Trophoblast cell (in vitro differentiated cells and primary cell): Measurements from ENCODE around the gene PRSS21.

Source experiments
- DNase-seq, 2 donors: peaks; one replicate each; pipeline ENCODE4 v3.0.0-alpha.2; 2016
- H2AFZ ChIP-seq: 2 replicates; pipeline ENCODE4 v1.6.1; 2013; ENCODE audit warnings: low read length, moderate library complexity, mild to moderate bottlenecking; ENCODE audit not compliant: insufficient read depth, poor library complexity
- H2AK5ac ChIP-seq: 2 replicates; pipeline ENCODE4 v1.6.1; 2013; ENCODE audit warnings: mild to moderate bottlenecking, low read length
- H2BK120ac ChIP-seq: 2 replicates; pipeline ENCODE4 v1.6.1; 2013; ENCODE audit warnings: low read length, mild to moderate bottlenecking, moderate library complexity; ENCODE audit not compliant: insufficient read depth, poor library complexity
- H2BK12ac ChIP-seq: 2 replicates; pipeline ENCODE4 v1.6.1; 2013; ENCODE audit warnings: mild to moderate bottlenecking, low read length, moderate library complexity
- H2BK5ac ChIP-seq: 2 replicates; pipeline ENCODE4 v1.6.1; 2013; ENCODE audit warnings: low read length, low read depth, moderate library complexity, mild to moderate bottlenecking; ENCODE audit not compliant: poor library complexity
- H3K14ac ChIP-seq: 2 replicates; pipeline ENCODE4 v1.6.1; 2013; ENCODE audit warnings: mild to moderate bottlenecking, low read length
- H3K18ac ChIP-seq: 2 replicates; pipeline ENCODE4 v1.6.1; 2013; ENCODE audit warnings: mild to moderate bottlenecking, low read length
- H3K23ac ChIP-seq: 2 replicates; pipeline ENCODE4 v1.6.1; 2013; ENCODE audit warnings: low read length
- H3K27ac ChIP-seq: 2 replicates; pipeline ENCODE4 v1.5.1; 2013; ENCODE audit warnings: low read depth, mild to moderate bottlenecking, inconsistent platforms, low read length, moderate library complexity
- H3K27me3 ChIP-seq: 2 replicates; pipeline ENCODE4 v1.6.1; 2013; ENCODE audit warnings: inconsistent platforms, mild to moderate bottlenecking, low read length, moderate library complexity; ENCODE audit not compliant: insufficient read depth
- H3K36me3 ChIP-seq, 2 experiments: 1 replicate in 1 of 2; 2 replicates in 1 of 2; pipeline ENCODE4 v1.6.1; 2013; ENCODE audit warnings: low read length in 2 of 2, mild to moderate bottlenecking in 2 of 2, moderate library complexity in 1 of 2; ENCODE audit not compliant: insufficient read depth in 2 of 2, control insufficient read depth in 1 of 2
- H3K4ac ChIP-seq: 2 replicates; pipeline ENCODE4 v1.6.1; 2013; ENCODE audit warnings: low read depth, mild to moderate bottlenecking, low read length, moderate library complexity
- H3K4me1 ChIP-seq, 2 experiments: 1 replicate in 1 of 2; 2 replicates in 1 of 2; pipeline ENCODE4 v1.6.1; 2013; ENCODE audit warnings: low read length in 2 of 2, mild to moderate bottlenecking in 2 of 2, moderate library complexity in 1 of 2; ENCODE audit not compliant: insufficient read depth in 2 of 2, control insufficient read depth in 1 of 2
- H3K4me2 ChIP-seq: 2 replicates; pipeline ENCODE4 v1.6.1; 2013; ENCODE audit warnings: inconsistent platforms, mild to moderate bottlenecking, low read length, moderate library complexity
- H3K4me3 ChIP-seq: 2 replicates; pipeline ENCODE4 v1.5.1; 2013; ENCODE audit warnings: mild to moderate bottlenecking, low read depth, low read length, inconsistent platforms
- H3K79me1 ChIP-seq: one replicate; pipeline ENCODE4 v1.6.1; 2013; ENCODE audit warnings: low read length
- H3K79me2 ChIP-seq: 2 replicates; pipeline ENCODE4 v1.6.1; 2013; ENCODE audit warnings: low read length, mild to moderate bottlenecking; ENCODE audit not compliant: control insufficient read depth, insufficient read depth, poor library complexity
- H3K9ac ChIP-seq: 2 replicates; pipeline ENCODE4 v1.6.1; 2013; ENCODE audit warnings: mild to moderate bottlenecking, low read length
- H3K9me3 ChIP-seq: 2 replicates; pipeline ENCODE4 v1.6.1; 2013; ENCODE audit warnings: low read depth, mild to moderate bottlenecking, control low read depth, inconsistent platforms, low read length; ENCODE audit not compliant: insufficient read depth
- H4K12ac ChIP-seq: 2 replicates; pipeline ENCODE4 v1.6.1; 2013; ENCODE audit warnings: low read depth, mild to moderate bottlenecking, low read length, moderate library complexity
- H4K8ac ChIP-seq: 2 replicates; pipeline ENCODE4 v1.6.1; 2013; ENCODE audit warnings: low read depth, mild to moderate bottlenecking, low read length, moderate library complexity
- H4K91ac ChIP-seq: one replicate; pipeline ENCODE4 v1.6.1; 2013; ENCODE audit warnings: low read depth, mild to moderate bottlenecking, low read length, moderate library complexity
- WGBS: extraction: QIAGEN DNeasy Blood & Tissue Kit; methylation state at CpG from one replicate; pipeline ENCODE4 v1.1.7; 2013; ENCODE audit warnings: missing lambda C conversion rate; ENCODE audit not compliant: insufficient read length, insufficient coverage; ENCODE audit errors: extremely low coverage; 5-methylcytosine and 5-hydroxymethylcytosine counted together

PRSS21 gene

DNA sequence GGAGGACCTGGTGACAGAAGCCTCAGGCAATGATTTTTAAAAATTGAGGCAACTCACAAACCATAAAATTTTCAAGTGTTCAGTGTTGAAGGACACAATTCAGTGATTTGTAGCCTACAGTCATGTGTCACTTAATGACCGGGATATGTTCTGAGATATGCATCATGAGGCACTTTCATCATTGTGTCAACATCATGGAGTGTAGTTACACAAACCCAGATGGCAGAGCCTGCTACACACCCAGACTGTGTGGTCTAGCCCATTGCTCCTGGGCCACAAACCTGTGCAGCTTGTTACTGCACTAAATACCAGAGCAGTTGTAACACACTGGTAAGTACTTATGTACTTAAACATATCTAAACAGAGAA lies 17.2 kb upstream of the PRSS21 start:
- H2BK12ac ChIP-seq = no peak overlapping the region
- H3K9me3 ChIP-seq = peaks cover 9% of the 10 kb centered on the region
- no peak overlapping the region for H3K4me2 ChIP-seq
- H3K23ac ChIP-seq = no peak overlapping the region
- H3K79me1 ChIP-seq = no peaks in the 10 kb centered on the region
- H2AK5ac ChIP-seq = no peak overlapping the region
- H3K27ac ChIP-seq = no peak overlapping the region
- H3K27me3 ChIP-seq = no peaks in the 10 kb centered on the region
- no CpG with 5 or more reads among the region's 1 CpG for WGBS
- no peak overlapping the region for H3K14ac ChIP-seq
- H4K8ac ChIP-seq = no peak overlapping the region
- no peak overlapping the region for H3K4ac ChIP-seq
- no peak overlapping the region for H2BK120ac ChIP-seq
- H3K36me3 ChIP-seq = no peaks in the 10 kb centered on the region
- H3K9ac ChIP-seq = no peak overlapping the region
- H2AFZ ChIP-seq = no peak overlapping the region
- no peak overlapping the region for H4K91ac ChIP-seq
- no peak overlapping the region for H3K18ac ChIP-seq
- H2BK5ac ChIP-seq = no peak overlapping the region
- no peak overlapping the region for H3K4me3 ChIP-seq
- DNase-seq = peak; percentile 46 to 82
- H3K4me1 ChIP-seq = peaks cover 0 to 1% of the 10 kb centered on the region in 2 experiments
- H4K12ac ChIP-seq = no peak overlapping the region
- H3K79me2 ChIP-seq = no peaks in the 10 kb centered on the region

DNA sequence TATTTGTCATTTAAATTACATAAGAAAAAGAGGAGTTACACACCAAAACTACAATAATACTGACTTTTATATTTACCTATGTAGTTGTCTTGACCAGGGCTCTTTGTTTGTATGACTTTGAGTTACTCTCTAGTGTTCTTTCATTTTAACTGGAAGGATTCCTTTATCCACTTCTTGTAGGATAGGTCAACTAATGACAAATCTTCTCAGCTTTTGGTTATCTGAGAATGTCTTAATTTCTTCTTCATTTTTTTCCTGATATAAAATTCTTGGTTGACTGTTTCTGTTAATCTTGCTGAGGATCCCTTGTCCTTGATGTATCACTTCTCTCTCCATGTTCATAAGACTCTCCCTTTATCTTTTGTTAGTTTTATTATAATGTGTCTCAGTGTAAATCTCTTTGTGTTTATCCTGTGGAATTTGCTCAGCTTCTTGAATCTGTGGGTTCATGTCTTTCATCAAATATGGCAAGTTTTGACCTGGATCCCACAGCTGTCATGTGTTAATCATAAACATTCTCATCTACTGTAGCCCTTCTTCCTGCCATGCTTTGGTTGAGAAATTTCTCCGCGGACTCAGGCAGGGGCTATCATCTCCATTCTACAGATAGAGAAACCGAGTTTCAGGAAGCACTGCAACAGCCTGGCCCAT lies 13.4 kb upstream of the PRSS21 start:
- no peak overlapping the region for H3K23ac ChIP-seq
- no peak overlapping the region for H3K14ac ChIP-seq
- no peak overlapping the region for H3K18ac ChIP-seq
- H3K4me2 ChIP-seq = no peak overlapping the region
- no peak for DNase-seq
- no peak overlapping the region for H3K9ac ChIP-seq
- H4K8ac ChIP-seq = no peak overlapping the region
- no peak overlapping the region for H2BK12ac ChIP-seq
- H3K9me3 ChIP-seq = peaks cover 26% of the 10 kb centered on the region
- peaks cover 0 to 1% of the 10 kb centered on the region in 2 experiments for H3K4me1 ChIP-seq
- H2BK5ac ChIP-seq = no peak overlapping the region
- H3K27me3 ChIP-seq = no peaks in the 10 kb centered on the region
- no peak overlapping the region for H2AK5ac ChIP-seq
- H3K79me2 ChIP-seq = no peaks in the 10 kb centered on the region
- no peaks in the 10 kb centered on the region for H3K79me1 ChIP-seq
- H2BK120ac ChIP-seq = no peak overlapping the region
- no CpG with 5 or more reads among the region's 3 CpGs for WGBS
- H3K4me3 ChIP-seq = no peak overlapping the region
- no peak overlapping the region for H3K27ac ChIP-seq
- no peak overlapping the region for H4K12ac ChIP-seq
- H4K91ac ChIP-seq = no peak overlapping the region
- H3K36me3 ChIP-seq = no peaks in the 10 kb centered on the region
- no peak overlapping the region for H2AFZ ChIP-seq
- H3K4ac ChIP-seq = no peak overlapping the region

DNA sequence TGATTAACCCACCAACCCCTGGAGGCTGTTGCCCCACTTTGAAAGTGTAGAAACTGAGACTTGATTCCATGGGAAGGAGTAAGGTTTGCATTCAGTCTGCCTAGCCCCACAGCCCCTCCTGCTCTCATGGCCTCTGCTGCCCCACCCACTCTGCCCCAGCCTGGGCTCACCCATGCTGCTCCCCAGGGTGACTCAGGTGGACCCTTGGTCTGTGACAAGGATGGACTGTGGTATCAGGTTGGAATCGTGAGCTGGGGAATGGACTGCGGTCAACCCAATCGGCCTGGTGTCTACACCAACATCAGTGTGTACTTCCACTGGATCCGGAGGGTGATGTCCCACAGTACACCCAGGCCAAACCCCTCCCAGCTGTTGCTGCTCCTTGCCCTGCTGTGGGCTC lies 12.3 kb upstream of the PRSS21 start:
- Histone ChIP-seq H3K27me3 (no peaks in the 10 kb centered on the region), H3K4me3 (peak overlapping the region; percentile 47), H3K4me1 (no peaks in the 10 kb centered on the region), H3K79me2 (no peaks in the 10 kb centered on the region), H2BK5ac (no peak overlapping the region), H3K27ac (no peak overlapping the region), H3K79me1 (no peaks in the 10 kb centered on the region), H4K8ac (no peak overlapping the region), H4K91ac (no peak overlapping the region), H3K4me2 (no peak overlapping the region), H3K9me3 (peaks cover 26% of the 10 kb centered on the region), H3K23ac (no peak overlapping the region), H2BK12ac (no peak overlapping the region), H2AK5ac (no peak overlapping the region), H3K4ac (no peak overlapping the region), H2BK120ac (no peak overlapping the region), H2AFZ (no peak overlapping the region), H4K12ac (no peak overlapping the region), H3K36me3 (no peaks in the 10 kb centered on the region), H3K9ac (no peak overlapping the region), H3K18ac (no peak overlapping the region), H3K14ac (no peak overlapping the region)
- no CpG with 5 or more reads among the region's 4 CpGs for WGBS
- no peak for DNase-seq

DNA sequence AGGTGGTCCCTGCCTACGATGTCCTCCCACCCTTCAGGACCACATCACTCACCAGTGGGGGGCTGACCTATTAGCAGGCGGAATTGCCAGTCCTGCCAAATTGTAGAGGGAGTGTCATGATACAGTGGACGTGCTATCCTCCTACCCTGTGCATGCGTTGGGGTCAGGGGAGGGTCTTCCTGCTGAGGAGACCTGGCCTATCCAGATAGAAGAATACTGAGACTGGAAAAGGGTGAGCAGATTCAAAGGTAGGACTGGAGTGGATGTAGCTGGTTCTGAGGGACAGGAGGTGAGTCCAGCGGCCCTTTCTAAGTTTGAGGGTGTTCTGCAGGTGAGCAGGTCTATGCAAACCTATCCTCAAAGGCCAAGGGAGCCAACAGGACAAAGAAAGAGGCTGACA lies 10.8 kb upstream of the PRSS21 start:
- H3K79me2 ChIP-seq = no peaks in the 10 kb centered on the region
- H3K14ac ChIP-seq = no peak overlapping the region
- no peak overlapping the region for H3K9ac ChIP-seq
- no peak overlapping the region for H4K91ac ChIP-seq
- H4K12ac ChIP-seq = no peak overlapping the region
- H3K4me1 ChIP-seq = no peaks in the 10 kb centered on the region
- no peak overlapping the region for H3K18ac ChIP-seq
- H2BK5ac ChIP-seq = no peak overlapping the region
- no peaks in the 10 kb centered on the region for H3K27me3 ChIP-seq
- H3K36me3 ChIP-seq = no peaks in the 10 kb centered on the region
- no peak overlapping the region for H3K23ac ChIP-seq
- no peak overlapping the region for H2BK120ac ChIP-seq
- no peak for DNase-seq
- no peak overlapping the region for H3K27ac ChIP-seq
- peaks cover 26% of the 10 kb centered on the region for H3K9me3 ChIP-seq
- H2AFZ ChIP-seq = no peak overlapping the region
- no peak overlapping the region for H4K8ac ChIP-seq
- no CpG with 5 or more reads among the region's 5 CpGs for WGBS
- H3K4ac ChIP-seq = no peak overlapping the region
- H3K4me2 ChIP-seq = no peak overlapping the region
- H3K4me3 ChIP-seq = no peak overlapping the region
- H2AK5ac ChIP-seq = no peak overlapping the region
- no peak overlapping the region for H2BK12ac ChIP-seq
- H3K79me1 ChIP-seq = no peaks in the 10 kb centered on the region
